Measurements from ENCODE around the gene MYO16. TPM values are rescaled to one million over a fixed set of nuclear protein-coding genes. Genes with fewer than 3 reads are reported as not detected.
A peak's percentile ranks its signal among the peaks of the same experiment; 100 is the strongest.

The MYO16 gene
- total and polyA plus RNA-seq, 7 donors: 0.01 to 0.46 (median 0.30) TPM

- no peaks in the 10 kb centered on the region for H3K9me3 ChIP-seq
- H3K27me3 ChIP-seq (ENCODE audit: insufficient read depth in 3 of 3, low read length in 2 of 3): peaks cover 0 to 2% (median 0%) of the 10 kb centered on the region in 3 donors
- H3K4me1 ChIP-seq: peaks cover 10% of the 10 kb centered on the region
- H3K36me3 ChIP-seq (ENCODE audit: insufficient read depth in 1 of 2, low read depth in 1 of 2): no peaks in the 10 kb centered on the region
- TF ChIP-seq CTCF (IDR thresholded peaks at IDR 0.05): no peak
- H3K4me3 ChIP-seq: no peak overlapping the region
- DNase-seq (no peak), ATAC-seq (no peak)
- intact Hi-C loops (cut with DNase I): loop anchor here in 1 of 2 donors (5.0 kb wide), 1 partner anchor 89 kb away; no protein-coding TSS in a partner anchor
- 61 to 64% (median 62%) methylated on average over 10 of the region's 10 CpGs for WGBS, 3 donors
- H3K27ac ChIP-seq: no peak overlapping the region
Measured at GRCh38 chr13:109152941-109153340, 523.5 kb downstream of the MYO16 start.

- intact Hi-C loops (cut with DNase I): loop anchor here in 1 of 2 donors (5.0 kb wide), 1 partner anchor 88 kb away; no protein-coding TSS in a partner anchor
- peaks cover 0 to 2% (median 0%) of the 10 kb centered on the region in 3 donors for H3K27me3 ChIP-seq (ENCODE audit: insufficient read depth in 3 of 3, low read length in 2 of 3)
- H3K4me3 ChIP-seq: no peak overlapping the region
- ATAC-seq (peak; percentile 40 to 69 (median 59)), DNase-seq (no peak)
- H3K4me1 ChIP-seq: peaks cover 10% of the 10 kb centered on the region
- H3K9me3 ChIP-seq: no peaks in the 10 kb centered on the region
- no peak overlapping the region for H3K27ac ChIP-seq
- no peak for TF ChIP-seq CTCF (IDR thresholded peaks at IDR 0.05)
- WGBS, 3 donors: 55 to 73% (median 59%) methylated on average over 8 of the region's 8 CpGs
- H3K36me3 ChIP-seq (ENCODE audit: insufficient read depth in 1 of 2, low read depth in 1 of 2): no peaks in the 10 kb centered on the region
Measured at GRCh38 chr13:109154146-109154545, 524.7 kb downstream of the MYO16 start.

- H3K27me3 ChIP-seq (ENCODE audit: insufficient read depth in 3 of 3, low read length in 2 of 3): peaks cover 0 to 2% (median 0%) of the 10 kb centered on the region in 3 donors
- DNase-seq (no peak), ATAC-seq (peak in 3 of 4 donors; percentile 20 to 53 (median 53))
- intact Hi-C loops (cut with DNase I): loop anchor here in 1 of 2 donors (5.0 kb wide), 1 partner anchor 88 kb away; no protein-coding TSS in a partner anchor
- no peak for TF ChIP-seq CTCF (IDR thresholded peaks at IDR 0.05)
- peaks cover 10% of the 10 kb centered on the region for H3K4me1 ChIP-seq
- no peak overlapping the region for H3K27ac ChIP-seq
- 27 to 49% (median 34%) methylated on average over 8 of the region's 8 CpGs for WGBS, 3 donors
- no peak overlapping the region for H3K4me3 ChIP-seq
- no peaks in the 10 kb centered on the region for H3K36me3 ChIP-seq (ENCODE audit: insufficient read depth in 1 of 2, low read depth in 1 of 2)
- no peaks in the 10 kb centered on the region for H3K9me3 ChIP-seq
Measured at GRCh38 chr13:109154546-109154945, 525.1 kb downstream of the MYO16 start.

- WGBS, 3 donors: 61 to 71% (median 66%) methylated on average over 13 of the region's 13 CpGs
- H3K4me3 ChIP-seq: no peak overlapping the region
- DNase-seq (no peak), ATAC-seq (peak in 3 of 4 donors; percentile 41 to 54 (median 47))
- intact Hi-C loops (cut with DNase I): loop anchor here (5.0 kb wide), 2 partner anchors 87 to 712 kb away; no protein-coding TSS in a partner anchor
- H3K9me3 ChIP-seq: no peaks in the 10 kb centered on the region
- no peaks in the 10 kb centered on the region for H3K36me3 ChIP-seq (ENCODE audit: insufficient read depth in 1 of 2, low read depth in 1 of 2)
- no peak overlapping the region for H3K27ac ChIP-seq
- no peak for TF ChIP-seq CTCF (IDR thresholded peaks at IDR 0.05)
- H3K4me1 ChIP-seq: peaks cover 10% of the 10 kb centered on the region
- peaks cover 0 to 2% (median 0%) of the 10 kb centered on the region in 3 donors for H3K27me3 ChIP-seq (ENCODE audit: insufficient read depth in 3 of 3, low read length in 2 of 3)
Measured at GRCh38 chr13:109154966-109155761, 525.8 kb downstream of the MYO16 start.

Data from psoas muscle (tissue), 8 donors.